ENCODE measurements around the gene CYTL1.
A peak's percentile ranks its signal among the peaks of the same experiment; 100 is the strongest.
"Not testable (repeated sequence)": the region's sequence is repeated elsewhere in the genome, so short reads cannot be mapped to it uniquely, and the experiment has no call there.

CYTL1 gene, protein sequence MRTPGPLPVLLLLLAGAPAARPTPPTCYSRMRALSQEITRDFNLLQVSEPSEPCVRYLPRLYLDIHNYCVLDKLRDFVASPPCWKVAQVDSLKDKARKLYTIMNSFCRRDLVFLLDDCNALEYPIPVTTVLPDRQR

DNA sequence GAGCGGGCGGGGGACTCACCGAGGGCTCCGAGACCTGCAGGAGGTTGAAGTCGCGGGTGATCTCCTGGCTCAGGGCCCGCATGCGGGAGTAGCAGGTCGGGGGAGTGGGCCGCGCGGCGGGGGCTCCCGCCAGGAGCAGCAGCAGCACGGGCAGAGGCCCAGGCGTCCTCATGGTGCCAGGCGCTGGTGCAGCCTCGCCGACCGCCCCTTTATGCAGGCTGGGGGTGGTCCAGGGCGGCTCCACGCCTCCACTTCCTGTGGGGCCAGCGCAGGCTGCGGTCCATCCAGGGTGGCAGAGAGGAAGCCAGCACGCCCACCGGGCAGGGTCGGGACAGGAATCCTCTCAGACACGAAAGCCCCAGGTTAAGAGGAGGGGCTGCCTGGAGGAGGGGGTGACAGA lies at the start of gene CYTL1:
Gene CYTL1, minus strand, starts transcription at position 185 of the 400 bp plus-strand sequence. Its CDS starts 13 bp downstream, at position 172.
- no peak for DNase-seq

DNA sequence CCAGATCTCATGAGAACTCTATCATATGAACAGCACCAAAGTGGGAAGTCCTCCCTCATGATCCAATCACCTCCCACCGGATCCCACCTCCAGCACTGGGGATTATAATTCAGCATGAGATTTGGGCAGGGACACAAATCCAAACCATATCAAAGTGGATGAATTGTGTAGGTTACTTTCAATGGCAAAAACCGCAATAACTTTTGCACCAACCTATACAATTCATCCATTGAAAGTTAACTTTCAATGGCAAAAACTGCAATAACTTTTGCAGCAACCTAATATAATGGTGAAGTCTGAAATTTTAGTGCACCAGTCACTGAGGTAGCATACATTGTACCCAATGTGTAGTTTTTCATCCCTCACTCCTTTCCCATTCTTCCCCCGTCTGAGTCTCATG lies 48.6 kb upstream of the CYTL1 start:
- DNase-seq: no peak

DNA sequence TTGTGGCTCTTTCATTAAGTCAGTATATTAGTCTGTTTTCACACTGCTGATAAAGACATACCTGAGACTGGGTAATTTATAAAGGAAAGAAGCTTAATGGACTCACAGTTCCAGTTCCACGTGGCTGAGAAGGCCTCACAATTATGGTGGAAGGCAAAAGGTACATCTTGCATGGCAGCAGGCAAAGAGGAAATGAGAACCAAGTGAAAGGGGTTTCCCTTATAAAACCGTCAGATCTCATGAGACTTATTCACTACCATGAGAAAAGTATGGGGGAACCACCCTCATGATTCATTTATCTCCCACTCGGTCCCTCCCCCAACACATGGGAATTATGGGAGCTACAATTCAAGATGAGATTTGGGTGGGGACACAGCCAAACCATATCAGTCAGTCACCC lies 47.7 kb upstream of the CYTL1 start:
- DNase-seq: not testable (repeated sequence)

DNA sequence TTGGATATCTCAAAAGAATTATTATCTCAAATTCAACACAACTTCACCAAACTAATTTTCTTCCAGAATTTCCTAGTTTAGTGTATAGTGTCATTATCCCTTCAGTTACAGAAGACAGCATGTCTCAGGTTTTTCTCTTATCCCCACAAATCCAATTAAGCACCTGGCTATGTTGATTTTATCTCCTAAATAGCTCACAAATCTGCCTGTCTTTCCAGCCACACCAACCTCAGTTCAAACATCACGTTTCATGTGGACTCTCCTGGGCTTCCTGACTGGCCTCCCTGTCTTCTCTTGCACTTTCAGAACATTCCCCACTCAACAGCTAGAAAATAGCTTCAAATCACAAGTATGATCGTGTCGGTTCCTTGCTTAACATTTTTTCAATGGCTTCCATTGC lies 46.8 kb upstream of the CYTL1 start:
- DNase-seq: no peak

DNA sequence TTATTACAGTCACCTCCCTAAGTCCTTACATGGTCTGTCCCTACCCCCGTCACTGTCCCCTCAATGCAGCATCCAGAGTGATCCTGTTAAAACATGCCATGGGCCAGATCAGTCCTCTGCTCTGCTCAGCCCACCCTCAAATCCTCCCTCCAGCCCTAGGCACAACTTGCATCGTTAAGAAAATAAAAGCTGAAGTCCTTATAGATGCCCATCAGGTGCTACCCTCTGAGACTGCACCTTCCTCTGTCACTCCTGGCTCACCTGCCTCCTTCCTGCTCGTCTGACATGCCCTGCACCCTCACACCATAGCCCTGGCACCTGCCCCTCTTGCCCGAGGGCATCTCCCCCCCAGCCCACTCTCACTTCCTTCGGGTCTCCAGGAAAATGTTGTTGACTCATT lies 36.2 kb upstream of the CYTL1 start:
- no peak for DNase-seq

DNA sequence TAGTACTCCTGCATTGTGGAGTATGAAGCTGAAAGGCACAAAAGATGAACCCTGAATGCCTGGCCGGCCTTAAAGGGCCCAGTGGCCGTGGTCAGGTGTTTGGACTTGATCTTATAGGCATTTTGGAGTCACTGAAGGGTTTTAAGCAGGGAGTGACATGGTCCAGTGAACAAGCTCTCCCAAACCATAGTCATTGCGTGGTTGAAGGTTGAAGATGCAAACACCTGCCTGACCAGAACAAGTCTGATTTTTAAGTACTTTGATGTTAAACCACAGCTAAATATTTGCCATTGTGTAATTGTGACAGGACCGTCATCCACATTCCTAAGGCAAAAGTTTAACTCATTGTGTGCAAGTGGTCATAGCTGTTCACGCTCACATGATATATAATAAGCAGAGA lies 35.3 kb upstream of the CYTL1 start:
- no peak for DNase-seq

DNA sequence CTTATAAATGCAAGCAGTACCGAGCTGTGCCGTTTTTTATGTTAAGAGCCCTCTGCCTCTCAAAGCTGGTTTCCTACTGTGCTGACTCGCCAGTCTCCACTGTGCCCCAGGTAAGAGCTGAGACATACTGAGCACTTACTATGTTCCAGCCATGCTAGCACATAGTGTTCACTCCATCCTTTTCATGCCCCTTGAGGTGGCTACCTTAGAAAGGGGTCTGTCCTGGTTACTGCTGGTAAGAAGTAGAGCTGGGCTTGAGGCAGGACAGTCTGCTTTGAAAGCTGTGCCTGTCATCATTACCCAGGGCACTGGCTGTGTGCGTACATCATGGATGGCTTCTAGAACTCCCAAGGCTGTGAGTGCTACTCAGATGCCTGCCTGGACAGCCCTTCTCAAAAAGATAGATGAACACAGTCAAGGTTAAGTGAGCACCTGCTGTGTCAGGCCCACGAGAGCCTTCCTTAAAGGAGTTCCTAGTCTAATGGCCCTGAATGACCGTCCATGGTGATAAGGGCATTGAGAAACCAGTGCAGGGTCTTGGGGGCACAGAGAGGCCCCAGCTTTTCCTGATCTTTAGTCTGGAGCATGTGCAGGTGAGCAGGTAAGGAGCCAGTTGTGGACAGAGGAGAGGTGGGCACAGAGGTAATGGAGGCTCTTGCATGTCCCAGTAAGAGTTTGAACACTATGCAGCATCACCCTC lies 33.6 kb upstream of the CYTL1 start:
- DNase-seq: no peak

DNA sequence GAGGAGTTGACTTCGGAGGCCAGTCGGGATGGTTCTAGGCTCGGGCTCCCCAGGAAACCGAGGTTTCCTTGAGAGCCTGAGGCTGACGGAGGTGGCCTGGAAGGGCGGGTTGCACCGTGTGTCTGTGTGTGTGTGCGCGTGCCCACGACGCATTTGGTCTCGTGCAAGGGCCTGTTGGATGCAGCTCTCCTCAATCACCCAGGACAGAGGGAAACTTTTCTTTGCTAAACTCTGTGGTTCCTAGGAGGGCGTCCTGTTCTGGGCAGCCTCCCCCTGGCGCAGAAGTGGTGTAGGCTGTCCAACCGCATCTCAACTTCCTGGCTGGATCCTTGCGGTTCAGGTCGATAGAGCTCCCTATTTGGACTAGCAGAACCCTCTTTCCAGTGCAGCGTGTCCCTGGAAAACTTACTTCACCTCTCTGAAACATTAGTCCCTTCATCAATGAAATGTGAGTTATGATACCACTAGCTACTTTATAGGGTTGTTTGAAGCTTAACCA lies 33.0 kb upstream of the CYTL1 start:
- DNase-seq: no peak

DNA sequence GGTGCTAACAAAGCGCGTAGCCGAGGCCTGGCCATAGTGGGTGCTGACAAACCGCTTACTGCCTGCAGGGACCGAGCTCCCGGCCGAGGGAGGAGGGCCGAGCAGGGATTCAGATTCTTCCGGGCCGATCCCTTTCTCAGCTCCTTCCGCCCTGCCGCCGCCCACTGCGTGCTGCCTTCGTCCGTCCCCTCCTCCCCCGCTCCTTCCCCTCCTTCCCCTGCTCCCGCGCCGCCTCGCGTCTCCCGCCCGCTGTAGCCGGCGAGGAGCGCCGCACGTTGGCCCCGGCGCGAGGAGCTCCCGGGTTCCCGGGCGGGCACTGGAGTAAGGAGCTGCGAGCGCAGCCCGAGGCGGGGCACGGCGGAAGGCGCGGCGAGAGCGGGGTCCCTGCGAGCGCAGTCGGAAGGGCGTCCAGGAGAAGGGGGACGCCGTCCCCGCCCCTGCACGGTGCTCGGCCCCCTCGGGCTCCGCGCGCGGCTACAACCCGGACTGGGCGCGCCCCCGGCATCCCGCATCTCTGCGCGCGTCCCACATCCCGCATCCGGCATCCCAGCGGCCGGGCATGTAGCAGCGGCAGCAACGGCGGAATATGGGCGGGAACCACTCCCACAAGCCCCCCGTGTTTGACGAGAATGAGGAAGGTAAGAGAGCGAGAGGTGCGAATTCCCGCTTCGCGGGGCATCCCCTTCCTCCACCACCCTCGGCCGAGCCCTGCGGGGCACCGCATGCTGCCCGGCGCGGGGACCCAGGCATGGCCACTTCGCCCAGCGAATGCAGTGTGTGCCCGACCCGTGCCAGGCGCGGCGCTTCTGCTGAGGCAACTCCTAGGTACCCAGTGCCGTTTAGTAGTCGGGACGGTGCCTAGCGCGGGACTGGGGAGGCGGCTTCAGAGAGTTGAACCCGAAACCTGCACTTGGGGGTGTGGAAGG lies 32.3 kb upstream of the CYTL1 start, which contains the start of gene STK32B:
Gene STK32B, plus strand, starts transcription at position 203 of the 926 bp plus-strand sequence.
- peak; percentile 51 for DNase-seq

DNA sequence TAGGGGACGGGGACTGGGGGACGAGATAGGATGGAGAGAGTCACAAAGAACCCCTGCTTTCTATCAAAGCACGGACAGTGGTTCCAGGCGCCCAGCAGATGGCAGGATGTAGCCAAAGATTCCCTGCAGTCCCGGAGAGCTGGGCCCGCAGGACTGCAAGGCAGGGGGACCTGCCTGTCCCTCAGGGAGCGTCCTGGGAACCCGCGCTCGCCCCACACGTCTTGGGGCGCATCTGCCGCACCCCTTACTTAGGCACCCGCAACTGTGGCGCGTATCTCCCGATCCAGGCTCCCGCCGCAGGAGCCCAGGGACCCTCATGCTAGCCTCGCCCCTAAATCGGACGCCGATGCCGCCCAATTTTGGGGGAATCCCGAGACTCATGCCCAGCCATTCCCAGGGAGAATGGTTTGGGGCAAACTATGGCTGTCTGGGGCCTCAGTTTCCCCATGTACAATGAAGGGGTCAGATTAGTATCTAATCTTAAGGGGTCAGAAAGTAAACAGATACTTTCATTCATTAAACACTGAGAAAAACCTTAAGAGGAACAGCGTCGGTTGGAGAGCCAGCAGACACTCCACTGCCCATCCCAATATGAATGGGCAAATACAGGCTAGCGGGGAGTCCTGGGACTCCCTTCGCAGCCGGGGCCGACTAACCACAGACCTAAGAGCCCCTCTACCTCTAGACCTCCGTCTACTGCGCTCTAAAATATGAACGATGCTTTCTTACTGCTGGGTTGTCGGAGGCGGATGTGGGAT lies 31.4 kb upstream of the CYTL1 start:
- DNase-seq: peak; percentile 37

DNA sequence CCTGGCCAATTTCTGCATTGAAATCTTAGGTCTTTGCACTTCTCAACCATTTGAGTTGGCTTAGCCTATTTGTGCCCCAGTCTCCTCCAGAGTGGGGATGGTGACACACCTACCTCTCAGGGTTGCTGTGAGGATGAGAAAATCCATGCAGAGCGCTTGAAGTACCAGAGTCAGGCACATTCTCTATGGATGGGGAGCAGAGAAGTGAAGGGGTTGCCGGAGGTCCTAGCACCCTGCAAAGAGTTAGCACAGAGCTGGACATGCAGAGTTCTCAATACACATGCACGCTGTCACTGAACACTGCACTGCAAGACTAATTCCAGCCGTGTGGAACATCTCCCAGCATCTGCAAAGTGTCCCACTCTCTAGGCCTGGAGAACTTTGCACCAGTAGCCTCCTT lies 29.5 kb upstream of the CYTL1 start:
- no peak for DNase-seq

DNA sequence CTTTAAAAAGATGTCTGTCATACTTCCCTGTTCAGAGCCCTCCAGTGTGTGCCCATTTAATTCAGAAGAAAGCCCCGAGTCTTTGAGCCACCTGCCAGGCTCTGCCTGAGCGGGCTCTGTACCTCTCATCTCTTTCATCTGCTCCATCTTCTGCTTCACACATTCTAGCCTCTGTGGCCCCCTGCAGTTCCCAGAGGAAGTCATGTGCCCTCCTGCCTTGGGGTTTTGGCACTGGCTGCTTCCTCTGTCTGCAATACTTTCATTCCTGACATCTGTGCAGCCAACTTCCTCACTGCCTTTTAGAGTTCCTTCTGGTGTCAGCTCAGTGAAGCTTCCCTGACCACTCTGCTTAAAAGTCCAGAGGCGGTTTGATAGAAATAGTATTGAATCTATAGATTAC lies 25.8 kb upstream of the CYTL1 start:
- DNase-seq: no peak

DNA sequence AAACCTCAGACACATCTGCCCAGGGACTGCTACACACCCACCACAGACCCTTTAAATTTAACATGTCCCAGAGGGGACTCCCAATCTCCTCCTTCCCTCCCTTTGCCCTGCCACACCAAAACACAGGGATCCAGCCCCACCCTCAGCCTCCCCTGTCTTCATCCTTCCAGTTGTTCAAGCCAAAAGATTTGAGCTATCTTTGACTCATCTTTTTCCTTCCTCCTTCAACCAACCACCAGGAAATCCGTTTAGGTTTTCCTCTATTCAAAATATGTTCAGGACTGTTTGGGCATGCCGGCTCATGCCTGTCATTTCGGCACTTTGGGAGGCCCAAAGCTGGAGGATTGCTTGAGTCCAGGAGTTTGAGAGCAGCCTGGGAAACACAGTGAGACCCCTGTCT lies 25.1 kb upstream of the CYTL1 start:
- DNase-seq: no peak

DNA sequence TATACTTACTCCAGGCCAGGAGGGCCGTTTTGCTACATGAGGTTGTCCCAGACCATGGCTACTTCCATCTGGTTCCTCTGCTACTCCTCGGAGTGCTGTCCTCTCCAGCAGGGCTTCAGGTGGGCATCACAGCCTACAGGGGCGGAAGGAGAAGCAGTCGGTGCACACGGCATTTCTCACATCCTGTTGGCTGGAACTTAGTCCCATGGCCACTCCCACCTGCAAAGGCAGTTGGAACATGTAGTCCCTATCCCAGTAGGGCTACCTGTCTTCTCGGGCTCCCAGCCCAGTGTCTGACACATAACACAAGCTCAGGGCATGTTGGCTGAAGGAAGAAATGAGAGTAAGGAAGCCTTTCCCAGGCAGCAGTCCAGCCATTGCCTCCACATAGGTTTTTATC lies 24.3 kb upstream of the CYTL1 start:
- no peak for DNase-seq

DNA sequence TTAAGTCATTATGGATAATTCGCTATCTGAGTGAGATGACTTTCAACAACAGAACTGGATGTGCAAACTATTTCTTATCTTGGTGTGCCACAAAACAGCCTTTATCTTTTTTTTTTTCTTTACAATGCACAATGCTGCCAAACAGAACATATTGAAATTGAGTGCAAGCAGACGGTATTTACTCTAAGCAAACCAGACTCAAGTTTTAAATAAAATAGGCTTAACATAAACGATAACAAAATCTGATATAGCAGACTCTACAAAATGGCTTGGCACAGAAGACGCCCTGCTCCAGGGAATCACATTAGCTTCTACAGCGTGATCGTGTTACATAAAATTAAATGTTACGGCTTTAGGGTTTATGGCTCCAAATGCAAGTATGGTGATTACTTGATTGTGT lies 22.4 kb upstream of the CYTL1 start:
- no peak for DNase-seq

DNA sequence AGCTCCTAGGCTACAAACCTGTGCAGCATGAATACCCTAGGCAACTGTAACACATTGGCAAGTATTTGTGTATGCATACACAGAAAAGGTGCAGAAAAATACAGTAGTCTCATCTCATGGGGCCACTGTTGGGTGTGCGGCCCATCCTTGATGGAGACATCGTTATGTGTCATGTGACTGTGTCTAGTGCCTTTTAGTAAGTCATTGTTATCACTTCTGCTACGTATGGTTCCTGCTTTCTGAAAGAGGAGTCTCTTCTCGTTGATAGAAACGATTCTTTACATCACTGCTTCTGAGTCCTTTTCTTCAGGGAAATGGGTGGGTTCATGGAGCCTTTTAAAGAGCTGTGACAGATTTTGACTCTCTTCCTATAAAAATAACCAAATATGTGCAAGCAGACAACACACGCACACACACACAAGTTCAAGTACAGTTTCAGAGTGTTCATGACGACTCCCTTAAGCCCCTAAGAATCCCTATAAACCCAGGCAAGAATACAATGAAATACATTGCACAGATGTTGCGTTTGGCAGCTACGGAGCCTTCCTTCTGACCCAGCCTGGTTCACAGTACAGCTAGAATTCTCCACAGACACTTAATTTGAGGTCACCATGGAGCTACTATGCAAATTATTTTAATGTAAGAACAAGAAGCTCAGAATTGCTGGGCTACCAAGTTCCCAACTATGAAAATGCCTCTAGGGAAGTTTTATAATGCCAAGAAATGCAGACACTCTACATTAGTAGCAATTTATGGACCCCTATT lies 21.8 kb upstream of the CYTL1 start:
- no peak for DNase-seq

DNA sequence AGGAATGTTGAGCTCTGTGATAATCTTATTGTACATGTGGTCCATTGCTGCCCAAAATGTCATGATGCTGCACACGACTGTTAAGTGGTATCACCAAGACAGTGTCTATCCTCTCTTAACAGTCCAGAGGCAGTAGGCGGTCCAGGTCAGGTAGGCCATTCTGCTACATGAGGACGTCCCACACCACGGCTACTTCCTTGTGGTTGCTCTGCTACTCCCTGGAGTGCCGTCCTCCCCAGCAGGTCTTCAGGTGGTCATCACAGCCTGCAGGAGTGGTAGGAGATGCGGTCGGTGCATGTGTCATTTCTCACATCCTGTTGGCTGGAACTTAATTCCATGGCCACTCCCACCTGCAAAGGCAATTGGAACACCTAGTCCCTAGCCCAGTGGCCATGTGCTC lies 20.5 kb upstream of the CYTL1 start:
- DNase-seq: no peak

DNA sequence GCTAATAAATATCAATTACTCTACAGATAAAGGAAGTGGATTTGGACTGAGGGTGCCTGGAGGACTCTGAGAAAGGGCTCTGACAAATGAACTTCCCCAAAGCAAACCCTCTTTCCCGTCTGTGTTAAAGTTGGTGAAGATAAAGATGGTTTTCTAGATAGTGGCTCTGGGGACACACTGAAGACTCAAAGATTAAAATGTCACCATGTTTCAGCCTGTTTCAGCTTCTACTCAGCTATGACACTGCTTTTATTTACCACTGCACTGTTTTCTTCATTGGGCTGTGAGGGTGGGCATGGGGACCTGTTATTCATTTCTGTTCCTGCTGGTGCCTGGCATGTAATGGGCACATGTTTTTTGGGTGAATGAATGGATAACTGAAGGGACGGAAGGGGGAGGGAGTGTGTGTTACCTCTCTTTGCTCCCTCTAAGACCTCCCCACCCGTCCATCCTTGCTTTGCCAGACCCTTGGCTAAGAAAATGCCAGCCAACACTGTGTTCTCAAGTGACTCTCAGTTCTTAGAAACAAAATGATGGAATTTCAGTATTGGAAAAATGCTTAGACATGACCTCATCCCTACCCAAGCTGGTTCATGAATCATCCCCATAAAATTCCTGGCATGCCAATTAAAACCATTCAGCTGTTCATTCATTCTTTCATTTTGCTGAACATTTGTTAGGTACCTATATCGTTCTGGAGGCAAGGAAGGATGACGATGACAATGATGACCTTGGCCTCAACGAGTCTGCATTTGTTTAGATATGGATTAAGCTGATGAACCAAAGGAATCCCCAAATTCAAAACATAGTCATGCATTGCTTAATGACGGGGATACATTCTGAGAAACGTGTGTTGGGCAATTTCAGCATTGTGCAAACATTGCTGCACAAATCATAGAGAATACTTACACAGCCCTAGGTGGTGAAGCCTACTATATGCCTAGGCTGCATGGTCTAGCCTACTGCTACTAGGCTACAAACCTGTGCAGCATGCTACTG lies 18.6 kb upstream of the CYTL1 start:
- DNase-seq: peak; percentile 58

DNA sequence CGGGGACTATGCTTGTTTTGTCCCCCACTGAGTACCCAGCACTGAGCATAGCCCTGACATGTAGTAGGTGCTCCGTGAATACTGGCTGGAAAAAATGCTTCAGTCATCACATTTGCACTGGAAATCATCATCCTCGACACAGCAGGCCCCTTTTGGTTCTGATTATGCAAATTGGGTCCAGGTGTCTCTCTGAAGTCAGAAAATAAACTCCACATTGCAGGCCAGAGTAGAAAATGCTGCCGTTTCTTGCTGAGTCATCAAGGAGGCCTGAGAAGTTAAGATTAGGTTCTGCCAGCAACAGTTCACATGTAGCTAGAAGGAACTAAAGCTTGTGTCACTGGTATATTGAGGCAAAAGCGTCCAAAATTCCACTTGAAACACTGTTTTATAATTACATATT lies 17.0 kb upstream of the CYTL1 start:
- no peak for DNase-seq

DNA sequence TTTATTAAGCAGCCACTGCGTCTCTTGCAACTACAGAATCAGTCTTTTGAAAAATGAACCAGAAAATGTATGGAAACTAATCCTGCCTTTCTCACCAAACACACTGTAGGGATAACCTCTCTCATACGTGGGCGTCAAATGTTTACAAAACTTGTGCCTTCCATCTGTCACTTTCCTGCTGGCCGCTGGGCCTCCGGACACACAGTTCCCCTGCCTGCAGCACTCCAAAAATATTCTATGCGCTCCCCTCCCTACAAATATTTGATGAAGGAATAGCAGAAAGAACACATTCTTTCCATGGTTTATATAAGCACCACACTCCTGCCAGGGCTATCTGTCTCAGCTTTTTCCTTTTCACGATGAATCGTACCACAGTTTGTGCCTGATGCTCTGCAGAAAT lies 14.9 kb upstream of the CYTL1 start:
- DNase-seq: no peak

Measured in T1000 (cell line).